Right ventricle myocardium inferior (tissue), 1 donor: Measurements from ENCODE around the gene EYA2. TPM values are rescaled to one million over a fixed set of nuclear protein-coding genes. Genes with fewer than 3 reads are reported as not detected.
"Not testable (repeated sequence)": the region's sequence is repeated elsewhere in the genome, so short reads cannot be mapped to it uniquely, and the experiment has no call there.

Source experiments
- ATAC-seq: fragments of 200-7000 bp; cut with Tn5 transposase; one replicate; pipeline ENCODE4 v1.9.1; 2020; ENCODE audit warnings: mild to moderate bottlenecking, moderate library complexity
- DNase-seq: peaks from one replicate; pipeline ENCODE4 v3.0.0; 2021; ENCODE audit errors: missing footprints
- intact Hi-C: fragments of 100-400 bp; cut with DNase I; formaldehyde crosslinking; loops from one replicate; pipeline ENCODE4 v1.11.0; 2022
- total RNA-seq: library from RNA; stranded (reverse); fragmentation: NEBNext Ultra II Directional; extraction: Animal tissue kit (Norgen Biotek cat#: 25700); gene quantifications from one replicate; pipeline ENCODE4 v1.2.1, GENCODE V29; 2021
- donor health status: DM: no; HTN: yes; CAD: no; lungs with severe emphysema.

Gene EYA2
- total RNA-seq, 1 donor from 2014 or later = 1.5 TPM

DNA sequence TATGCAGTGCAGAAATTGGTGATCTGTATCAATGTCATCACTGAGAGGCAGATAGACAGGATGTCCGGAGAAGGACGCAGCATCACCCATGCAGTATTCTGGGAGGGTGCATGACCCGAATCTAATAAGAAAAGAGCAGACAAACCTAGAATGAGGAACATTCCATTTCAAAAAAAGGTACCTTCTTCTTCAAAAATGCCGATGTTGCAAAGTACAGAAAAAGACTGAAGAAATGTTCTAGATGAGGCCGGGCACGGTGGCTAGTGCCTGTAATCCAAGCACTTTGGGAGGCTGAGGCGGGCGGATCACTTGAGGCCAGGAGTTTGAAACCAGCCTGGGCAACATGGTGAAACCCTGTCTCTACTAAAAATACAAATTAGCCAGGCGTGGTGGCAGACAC is 28.2 kb downstream of the EYA2 start:
- intact Hi-C loops, DNase-seq: not testable (repeated sequence)

DNA sequence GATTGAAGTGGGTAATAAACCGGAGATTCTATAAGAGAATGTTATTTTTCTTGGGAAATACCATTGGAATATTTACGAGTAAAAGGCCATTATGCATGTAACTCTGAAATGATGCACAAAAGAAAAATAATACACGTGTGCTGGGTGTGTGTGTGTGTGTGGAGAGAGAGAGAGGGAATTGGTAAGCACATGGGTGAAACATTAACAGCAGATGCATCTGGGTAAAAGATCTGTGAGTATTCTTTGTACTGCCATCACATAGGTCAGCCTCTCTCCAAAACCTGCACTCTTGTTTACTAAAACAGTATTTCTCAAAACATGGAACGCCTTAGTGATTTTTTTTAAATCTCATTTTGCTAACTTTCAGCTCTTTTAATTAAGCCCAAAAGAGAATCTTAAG is 28.9 kb downstream of the EYA2 start:
- ATAC-seq (no peak), DNase-seq (no peak)
- intact Hi-C loops = no loop called here

More for the DNA sequence above, 28.2 kb downstream of the EYA2 start:
- not testable (repeated sequence) for ATAC-seq

DNA sequence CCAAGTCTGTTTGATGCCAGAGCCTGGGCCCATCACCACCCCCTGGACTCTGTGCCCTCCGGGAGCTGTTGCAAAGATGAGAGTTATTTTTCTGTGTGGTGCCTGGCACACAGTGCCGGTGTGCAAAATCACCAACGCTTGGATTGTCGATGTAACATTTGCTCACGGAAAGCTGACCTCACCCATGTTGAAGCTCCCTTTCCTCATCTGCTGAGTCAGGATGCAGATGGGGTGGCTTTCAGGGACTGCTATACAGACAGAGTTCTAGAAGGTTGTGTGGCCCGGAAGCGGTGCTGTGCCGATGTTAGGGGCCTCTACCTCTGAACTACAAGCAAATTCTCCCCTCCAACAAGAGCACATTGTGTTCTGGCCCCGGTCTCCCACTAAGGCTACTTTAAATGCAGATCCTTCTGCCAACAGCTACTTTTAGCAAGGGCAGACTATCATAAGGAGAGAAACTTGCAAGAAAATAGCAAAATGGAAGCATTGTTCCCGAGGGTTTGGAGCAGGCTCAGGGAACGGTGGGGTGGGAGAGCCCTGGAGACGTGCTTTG is 34.0 kb downstream of the EYA2 start:
- ATAC-seq (peak; percentile 45), DNase-seq (no peak)
- intact Hi-C loops = no loop called here

DNA sequence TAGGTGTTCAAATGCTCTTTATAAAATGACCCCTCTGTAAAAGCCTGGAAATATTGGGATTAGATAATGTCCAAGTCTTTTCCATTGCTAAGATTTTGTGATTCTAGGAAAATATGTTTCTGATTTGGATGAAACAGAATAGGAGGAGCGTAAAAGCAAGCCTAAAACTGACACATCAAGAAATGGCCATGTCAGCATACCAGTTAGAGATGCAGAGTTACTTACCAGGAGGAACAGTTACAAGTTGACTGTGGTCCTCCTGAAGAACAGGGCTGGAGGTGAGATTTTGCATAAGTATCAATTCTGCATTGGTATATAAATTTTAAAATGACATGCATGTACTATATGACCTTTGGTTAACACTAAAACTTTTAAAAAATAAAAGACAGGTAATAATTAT is 35.3 kb downstream of the EYA2 start:
- ATAC-seq (no peak), DNase-seq (no peak)
- intact Hi-C loops = no loop called here

DNA sequence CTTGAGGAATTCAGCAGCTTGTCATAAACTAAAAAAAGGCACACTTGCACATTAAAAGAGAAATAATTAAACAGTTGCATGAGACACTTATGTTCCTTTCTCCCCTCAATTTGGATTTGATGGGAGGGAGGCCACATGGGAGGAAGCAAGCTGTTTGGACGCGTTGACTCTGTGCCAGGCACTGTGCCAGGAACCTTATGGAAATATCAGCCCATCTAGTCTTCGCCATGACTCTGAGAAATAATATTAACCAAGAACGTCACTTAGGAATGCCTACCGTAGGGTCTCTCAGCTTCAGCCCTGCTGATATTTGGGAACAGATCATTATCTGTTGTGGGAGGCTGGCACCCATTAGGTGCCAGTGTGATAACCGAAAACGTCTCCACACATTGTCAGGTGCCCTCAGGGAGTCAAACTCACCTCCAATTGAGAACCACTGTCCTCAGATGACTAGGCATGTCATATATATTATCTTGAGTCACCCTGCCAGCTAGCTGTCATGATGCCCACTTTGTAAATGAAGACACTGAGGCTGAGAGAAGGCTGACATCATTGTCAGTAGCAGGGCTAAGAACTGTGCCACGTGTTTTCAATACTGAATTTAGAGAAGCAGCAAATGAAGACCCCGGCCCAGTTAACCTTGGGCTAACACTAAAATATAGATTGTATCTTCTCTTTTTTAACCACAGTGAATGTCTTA is 36.1 kb downstream of the EYA2 start:
- DNase-seq (no peak), ATAC-seq (no peak)
- intact Hi-C loops = no loop called here

DNA sequence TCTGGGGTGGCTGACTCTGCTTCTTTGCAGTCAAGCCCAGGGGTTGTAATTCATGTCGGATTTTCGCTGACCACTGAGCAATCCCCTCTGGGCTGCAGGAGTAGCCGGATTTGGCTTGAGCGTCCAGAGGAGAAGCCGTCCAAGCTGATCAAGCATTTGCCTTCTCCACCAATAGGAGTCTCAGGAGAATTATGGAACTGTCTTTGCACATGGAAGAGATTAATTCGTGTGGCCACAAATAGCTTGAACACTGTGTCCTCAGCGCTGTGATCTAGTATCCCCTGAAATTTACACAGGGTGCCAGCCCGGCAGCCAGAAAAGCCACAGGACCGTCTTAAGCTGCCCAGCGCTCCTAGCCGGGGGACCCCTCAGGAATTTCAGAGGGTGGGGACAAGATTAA is 37.1 kb downstream of the EYA2 start:
- intact Hi-C loops = no loop called here
- DNase-seq = no peak
- ATAC-seq = peak; percentile 72

DNA sequence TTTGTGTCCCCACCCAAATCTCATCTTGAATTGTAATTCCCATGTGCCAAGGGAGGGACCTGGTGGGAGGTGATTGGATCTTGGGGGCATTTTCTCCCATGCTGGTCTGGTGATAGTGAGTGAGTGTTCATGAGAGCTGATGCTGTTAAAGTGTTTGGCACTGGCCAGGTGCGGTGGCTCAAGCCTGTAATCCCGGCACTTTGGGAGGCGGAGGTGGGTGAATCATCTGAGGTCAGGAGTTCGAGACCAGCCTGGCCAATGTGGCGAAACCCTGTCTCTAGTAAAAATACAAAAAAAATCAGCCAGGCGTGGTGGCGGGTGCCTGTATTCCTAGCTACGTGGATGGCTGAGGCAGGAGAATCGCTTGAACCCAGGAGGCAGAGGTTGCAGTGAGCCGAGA is 37.8 kb downstream of the EYA2 start:
- ATAC-seq, intact Hi-C loops, DNase-seq: not testable (repeated sequence)

DNA sequence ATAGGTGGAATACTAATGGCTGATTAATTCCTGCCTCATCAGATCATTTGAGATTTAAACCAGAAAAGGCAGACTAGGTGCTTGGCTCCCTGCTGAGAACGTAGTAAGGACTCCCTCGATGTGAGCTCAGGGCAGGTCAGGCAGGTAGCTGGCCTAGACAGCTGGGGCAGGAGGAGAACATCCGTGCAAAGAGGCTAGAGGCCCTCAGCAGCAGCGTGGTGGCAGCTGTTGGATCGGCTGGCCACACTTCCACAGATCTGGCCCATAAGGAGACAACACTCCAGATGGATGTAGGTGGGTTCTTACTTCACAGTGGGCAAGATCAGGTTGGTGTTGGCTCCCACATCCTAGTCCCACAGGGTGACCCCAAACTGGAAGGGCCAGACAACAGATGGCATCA is 38.5 kb downstream of the EYA2 start:
- ATAC-seq = no peak
- no peak for DNase-seq
- intact Hi-C loops = no loop called here

DNA sequence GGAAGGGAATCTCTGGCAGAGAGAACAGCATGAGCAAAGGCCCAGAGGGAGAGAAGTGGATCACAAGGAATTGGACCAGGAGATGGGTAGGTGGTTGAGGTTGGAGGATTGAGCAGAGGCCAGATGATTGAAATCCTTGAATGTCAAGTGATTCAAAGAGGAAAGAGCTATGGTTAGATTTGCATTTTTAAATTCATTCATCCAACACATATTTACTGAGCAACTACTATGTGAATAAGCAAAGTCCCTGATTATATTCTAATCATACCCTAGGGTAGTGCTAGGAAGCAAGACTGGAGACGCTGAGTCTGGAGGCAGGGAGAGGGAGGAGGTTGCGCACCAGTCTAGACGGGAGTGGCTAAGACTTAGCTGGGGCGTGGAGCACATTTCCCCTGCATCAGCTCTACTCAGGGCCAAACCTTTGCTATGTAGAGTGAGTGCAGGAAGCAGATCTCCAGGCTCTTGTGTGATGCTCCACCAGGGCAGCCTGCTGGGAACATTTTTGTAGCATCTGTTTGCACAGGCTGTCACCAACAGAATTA is 40.2 kb downstream of the EYA2 start:
- intact Hi-C loops = no loop called here
- no peak for ATAC-seq
- DNase-seq = no peak

DNA sequence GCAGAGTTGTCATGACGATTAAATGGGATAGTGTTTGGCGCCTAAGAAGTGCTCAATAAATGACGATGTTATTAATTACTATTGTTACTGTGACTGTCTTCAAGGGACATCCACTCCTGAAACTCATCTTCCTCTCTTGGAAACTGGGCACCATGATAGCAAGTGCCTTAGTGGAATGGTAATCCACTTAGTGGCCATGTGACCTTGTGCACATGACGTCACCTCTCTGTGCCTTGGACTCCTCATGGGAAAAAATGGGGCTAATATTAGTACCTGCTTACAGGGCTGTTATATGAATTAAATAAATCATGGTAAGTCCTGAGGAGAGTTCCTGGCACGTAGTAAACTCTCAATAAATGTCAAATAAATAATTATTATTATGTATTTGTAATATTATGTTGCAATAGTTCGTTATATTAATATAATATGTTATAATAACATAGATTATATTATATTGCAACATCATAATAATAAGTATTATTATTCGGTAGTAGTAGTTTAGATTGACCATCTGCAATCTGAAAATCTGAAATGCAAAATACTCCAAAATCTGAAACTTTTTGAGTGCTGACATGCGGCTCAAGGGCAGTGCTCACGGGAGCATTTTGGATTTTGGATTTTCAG is 40.9 kb downstream of the EYA2 start:
- ATAC-seq (no peak), DNase-seq (no peak)
- intact Hi-C loops = no loop called here

DNA sequence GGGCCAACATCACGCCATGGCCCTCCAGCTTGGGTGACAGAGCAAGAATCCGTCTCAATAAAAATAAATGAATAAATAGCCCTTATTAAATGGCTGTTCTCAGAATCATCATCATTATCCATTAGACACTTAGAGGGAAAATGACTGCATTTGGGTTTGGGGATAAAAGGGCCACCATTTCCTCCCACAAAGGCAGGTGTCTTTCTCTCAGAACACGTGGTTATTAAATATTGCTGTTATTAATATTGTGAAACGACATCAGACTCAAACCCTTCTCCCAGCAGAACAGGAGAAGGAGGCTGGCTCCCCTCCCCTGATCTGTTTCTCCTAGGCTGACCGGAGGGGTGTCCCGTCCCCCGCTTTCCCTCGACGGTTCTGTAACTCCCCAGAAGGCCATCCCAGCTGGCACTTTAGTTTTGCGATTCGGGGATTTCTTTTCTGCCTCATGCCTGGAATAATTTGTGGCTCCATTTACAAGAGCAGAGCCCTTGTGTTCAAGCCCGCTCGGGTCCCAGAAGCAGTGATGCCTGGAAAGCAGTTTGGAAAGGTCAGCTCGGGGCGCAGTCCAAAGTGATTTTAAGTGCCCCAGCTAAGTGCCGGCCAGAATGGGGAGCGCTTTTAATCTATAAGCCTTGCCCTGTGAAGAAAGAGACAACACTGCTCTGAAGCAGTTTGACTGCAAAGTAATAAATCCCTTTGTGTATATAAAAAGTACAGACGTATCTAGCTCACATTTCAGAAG is 41.9 kb downstream of the EYA2 start:
- no peak for DNase-seq
- no peak for ATAC-seq
- intact Hi-C loops = no loop called here

DNA sequence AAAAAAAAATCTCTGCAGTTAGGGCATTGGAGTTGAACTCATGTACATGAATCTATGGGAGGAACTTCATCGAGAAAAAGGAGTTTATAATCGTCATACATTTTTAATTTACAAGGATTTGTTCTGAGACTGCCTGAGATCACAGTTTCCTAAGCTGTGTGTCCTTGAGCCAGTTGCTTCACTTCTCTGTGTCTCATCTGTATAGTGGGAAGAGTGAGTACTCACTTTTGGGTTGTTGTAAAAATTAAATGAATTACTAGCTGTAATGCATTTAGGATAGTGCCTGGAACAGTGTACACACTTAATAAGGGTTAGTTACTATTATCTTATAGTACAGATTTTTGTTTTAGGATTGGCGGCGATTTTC is 42.5 kb downstream of the EYA2 start:
- no peak for ATAC-seq
- no peak for DNase-seq
- intact Hi-C loops = no loop called here

DNA sequence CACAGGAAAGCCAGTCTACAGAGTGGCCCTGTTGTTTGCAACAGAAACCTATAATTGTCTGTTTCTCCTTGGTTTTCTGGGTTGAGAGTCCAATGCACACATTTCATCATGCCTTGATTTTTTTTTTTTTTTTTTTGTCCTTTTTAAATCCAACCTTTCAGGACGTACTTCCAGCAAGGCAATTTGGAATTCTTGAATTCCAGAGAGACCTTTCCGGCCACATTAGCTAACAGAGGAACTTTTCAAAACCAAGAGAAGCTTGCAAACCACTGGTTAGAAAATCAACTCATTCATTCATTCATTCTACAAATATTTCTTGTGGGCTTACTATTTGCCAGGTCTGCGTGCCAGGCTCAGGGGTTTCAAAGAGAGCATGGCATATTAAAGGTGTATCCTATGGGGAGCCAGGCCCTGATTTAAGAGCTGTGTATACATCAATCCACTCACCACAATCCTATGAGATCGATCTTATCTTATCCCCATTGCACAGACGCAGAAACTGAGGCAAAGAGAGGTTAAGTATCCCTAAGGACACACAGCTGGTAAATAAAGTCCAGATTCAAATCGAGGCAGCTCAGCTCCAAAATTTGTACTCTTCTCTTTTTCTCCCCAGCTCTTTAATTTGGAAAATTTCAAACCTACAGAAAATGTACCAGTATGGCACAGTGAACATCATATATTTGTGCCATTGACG is 43.0 kb downstream of the EYA2 start:
- ATAC-seq = no peak
- intact Hi-C loops = no loop called here
- no peak for DNase-seq

DNA sequence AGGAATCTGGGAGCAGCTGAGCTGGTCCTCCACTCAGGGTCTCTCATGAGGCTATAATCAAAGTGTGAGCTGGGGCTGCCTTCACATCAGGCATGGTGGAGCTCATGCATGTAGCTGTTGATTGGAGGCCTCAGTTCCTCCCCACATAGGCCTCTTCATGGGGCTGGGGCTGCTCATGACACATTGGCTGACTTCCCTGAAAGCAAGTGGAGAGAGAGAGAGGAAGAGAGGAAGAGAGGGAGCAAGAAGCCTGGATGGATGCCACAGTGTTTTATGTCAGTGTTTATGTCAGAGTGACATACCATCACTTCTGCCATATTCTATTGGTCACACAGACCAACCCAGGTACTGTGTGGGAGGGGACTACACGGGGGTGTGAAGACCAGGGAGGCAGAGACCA is 43.8 kb downstream of the EYA2 start:
- intact Hi-C loops = no loop called here
- ATAC-seq (no peak), DNase-seq (no peak)

DNA sequence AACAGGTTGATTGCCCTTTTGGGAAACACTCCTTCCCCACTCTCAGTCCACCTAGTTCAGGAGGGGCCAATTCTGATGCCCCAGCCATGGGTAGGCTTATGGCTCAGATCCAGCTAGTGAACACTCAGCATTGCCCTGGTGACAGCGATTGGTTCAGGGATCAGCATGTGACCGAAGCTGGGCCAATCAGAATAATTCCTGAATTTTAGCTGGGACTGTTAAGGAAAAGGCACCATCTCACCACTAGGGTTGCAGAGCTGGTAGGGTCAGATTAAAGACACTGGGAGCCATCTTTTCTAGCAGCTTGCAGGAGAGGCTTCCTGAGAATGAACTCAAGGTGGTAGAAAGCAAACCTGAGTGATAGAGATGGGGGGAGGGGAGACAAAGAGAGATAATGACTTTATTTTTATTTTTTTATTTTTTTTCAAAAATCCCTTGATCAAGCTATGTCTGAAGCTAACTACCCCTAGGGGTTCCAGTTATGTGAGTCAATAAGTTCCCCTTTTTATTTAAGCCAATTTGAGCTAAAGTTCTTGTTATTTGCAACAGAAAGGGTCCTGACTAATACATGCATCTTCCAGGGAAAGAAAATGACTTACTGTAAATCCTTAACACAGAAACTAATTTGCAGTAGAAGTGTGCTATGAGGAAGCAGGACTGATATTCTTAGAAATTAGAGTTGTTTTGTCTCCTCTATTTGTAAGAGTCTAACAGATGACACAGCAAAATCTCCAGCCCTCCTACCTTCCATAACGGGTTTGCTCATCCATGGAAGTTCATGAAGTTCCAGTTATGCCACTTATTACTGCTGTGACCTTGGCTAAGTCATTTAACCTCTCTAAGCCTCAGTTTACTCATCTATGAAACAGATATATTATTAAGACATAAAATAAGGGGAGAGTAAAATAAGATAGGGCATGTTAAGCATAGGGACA is 44.7 kb downstream of the EYA2 start:
- intact Hi-C loops = no loop called here
- DNase-seq (no peak), ATAC-seq (no peak)

DNA sequence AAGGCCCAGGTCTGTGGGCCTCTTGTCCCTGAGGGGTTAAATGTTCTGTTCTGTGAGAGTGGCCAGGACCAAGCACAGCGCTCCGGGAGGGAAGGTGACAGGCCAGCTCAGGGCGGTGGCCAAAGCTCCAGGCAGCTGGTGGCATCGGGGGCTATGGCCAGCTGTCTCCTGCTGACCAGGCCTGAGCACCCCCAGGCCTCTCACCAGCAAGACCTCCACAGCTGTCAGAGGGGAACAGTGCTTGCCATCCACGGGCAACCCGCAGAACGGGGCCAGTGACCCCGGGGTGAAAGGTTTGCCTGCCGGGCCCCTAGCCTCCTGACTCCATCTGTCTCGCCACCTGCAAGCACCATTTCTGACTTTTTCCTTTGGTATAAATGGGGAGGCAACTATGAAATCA is 46.0 kb downstream of the EYA2 start:
- ATAC-seq (no peak), DNase-seq (no peak)
- intact Hi-C loops = no loop called here

DNA sequence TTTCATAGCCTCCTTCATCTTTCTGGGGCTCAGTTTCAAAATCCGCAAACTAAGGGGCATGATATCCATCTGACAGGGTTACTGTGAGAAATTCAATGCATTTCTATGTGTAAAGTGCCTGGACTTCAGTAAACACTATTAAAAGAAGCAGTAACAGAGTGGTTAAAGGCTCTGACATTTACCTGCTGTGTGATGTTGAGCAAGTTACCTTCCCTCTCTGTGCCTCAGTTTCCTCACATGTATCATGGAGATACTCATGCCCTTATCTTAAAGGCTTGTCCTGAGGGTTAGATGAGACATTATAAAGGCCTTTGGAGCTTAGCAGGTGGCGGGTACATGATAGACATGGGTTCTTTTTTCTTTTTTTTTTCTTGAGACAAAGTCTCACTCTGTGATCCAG is 46.8 kb downstream of the EYA2 start:
- ATAC-seq = no peak
- intact Hi-C loops = no loop called here
- DNase-seq = no peak
